NAMALWA (cell line): Measurements from ENCODE around the gene MOCOS.

Experiments
- DNase-seq: peaks from one replicate; pipeline ENCODE4 v3.0.0-alpha.2; 2015; ENCODE audit warnings: low spot score

MOCOS gene

DNA sequence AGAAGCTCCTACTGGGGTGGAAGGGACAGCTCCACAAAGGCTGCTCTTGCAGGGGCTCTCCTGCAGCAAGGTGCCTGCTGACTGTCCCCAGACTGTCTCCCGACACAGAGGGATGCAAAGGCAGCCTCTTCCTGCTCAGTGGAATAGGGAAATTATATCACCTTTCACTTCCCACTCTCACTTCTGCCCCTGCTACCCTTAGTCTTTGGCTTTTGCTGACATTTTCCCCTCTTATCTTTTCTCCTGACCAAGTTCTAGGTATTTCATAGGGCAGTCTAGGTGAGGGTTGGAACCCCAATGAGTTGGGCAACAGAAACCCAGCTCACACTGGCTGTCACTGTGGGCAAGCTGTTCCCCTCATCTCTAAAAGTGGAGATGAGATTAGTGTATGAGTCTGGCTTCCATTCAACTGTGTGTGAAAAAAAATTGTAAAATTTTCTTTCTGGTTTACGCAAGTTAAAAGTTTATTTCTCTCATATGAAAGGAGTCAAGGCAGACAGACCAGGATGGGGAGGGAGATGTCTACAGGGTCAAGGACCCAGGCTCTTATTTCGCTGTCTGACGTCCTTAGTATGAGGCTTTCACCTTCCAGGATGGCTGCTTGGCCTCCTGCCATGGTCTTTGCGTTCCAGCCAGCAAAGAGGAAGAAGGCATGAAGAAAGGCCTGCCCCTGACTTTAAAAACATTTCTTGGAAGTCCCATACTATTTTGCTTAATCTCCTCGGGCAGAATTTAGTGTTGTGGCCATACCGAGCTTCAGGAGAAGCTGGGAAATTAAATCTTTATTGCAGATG is 7.5 kb upstream of the MOCOS start:
- no peak for DNase-seq

DNA sequence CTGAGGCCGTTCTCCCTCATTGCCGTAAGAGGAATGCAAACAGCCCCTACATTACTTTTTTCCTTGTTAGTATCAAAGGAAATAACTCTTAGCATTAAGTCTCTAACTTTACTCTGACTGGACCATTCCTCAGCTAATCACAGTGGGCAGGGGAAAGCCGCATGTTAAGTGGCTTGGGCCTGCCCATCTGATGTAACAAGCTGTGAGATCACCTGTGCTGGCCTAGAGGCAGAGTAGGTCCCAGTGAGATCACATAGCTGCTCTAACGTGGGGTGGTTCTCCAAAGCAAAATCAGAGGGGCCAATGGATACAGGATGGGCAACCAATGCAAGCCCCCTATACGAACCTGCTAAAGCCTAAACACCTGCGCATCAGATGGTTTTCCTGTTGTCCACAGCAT is 5.9 kb upstream of the MOCOS start:
- no peak for DNase-seq

DNA sequence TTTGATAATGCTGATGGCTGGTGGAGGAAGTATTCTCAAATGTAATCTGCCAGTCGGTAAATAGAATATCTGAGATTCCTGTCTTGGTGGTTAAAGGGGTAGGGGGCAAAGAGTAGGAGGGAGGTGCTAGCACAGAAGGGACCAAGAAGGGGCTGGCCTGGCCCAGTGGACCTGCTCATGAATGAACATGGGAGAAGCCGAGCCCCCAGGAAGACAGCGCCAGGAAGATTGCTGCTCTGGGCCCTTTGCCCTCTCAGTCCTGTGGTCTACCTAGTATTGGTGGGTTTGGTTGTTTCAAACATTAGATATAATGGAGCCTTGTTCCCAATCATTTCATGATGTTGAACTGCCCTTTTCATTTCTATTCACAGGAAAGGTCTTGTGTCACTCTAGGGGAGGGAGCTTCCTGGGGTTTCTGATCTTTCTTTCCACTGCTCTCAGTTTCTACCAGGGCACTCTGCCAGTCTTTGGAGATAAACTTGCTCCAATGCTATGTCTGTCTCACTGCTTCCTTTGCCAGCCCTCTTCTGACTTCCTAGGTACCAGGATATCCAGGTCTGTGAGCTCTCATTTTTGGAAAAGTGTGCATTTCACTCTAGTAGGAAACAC is 5.3 kb upstream of the MOCOS start:
- DNase-seq, result no peak

DNA sequence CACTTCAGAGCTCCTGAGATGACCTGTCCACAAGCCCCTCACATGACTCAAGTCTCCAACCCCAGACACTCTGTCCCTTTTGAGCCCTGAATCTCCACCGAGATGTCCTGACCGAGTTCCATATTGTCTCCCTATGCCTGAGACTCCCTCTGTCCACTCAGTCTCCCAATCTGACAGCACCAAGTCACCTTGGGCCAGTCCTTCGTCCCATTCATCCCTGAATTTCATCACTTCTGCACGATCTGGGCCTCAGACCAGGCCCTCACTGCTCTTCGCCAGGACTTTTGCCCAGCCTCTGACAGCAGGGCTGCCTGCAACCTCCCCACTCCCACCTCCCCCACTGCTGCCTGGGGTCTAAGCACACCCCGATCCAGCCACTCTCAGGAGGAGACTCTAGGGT is 4.3 kb upstream of the MOCOS start:
- DNase-seq, result no peak

DNA sequence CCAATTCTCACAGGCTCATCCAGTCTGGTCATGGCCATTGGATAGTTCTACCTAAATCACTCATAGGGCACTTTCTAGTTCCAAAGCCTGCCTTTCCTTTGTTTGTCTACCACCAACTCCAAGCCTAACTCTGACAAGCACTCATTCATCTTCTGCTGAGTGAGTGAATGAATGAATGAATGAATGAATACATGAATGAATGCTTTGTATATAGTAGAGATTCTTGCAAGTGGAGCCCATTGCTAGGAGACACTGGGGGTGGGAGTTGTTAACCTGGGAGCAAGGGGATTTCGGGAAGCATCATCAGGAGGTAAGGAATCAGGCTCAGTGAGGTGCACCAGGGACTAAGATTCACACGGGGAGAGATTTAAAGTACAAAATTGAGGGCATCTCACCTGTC is 3.3 kb upstream of the MOCOS start:
- DNase-seq, result no peak

DNA sequence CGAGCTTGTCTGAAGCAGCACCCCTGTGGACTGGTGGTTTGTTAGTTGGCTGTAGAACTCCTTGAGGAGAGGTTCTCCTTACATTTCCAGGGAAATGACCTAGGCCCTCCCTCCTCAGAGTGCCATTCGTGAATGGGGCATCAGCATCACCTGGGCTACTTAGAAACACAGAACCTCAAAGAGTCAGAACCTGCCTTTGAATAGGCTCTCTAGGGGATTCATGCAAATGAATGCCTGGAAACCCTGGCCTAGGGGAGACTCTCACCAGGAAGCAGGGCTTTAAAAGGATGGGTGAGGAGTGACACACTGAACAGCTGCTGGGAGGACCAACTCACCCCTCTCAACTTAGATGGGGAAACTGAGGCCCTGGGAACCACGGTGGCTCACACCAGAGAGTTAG is 2.1 kb upstream of the MOCOS start:
- no peak for DNase-seq

DNA sequence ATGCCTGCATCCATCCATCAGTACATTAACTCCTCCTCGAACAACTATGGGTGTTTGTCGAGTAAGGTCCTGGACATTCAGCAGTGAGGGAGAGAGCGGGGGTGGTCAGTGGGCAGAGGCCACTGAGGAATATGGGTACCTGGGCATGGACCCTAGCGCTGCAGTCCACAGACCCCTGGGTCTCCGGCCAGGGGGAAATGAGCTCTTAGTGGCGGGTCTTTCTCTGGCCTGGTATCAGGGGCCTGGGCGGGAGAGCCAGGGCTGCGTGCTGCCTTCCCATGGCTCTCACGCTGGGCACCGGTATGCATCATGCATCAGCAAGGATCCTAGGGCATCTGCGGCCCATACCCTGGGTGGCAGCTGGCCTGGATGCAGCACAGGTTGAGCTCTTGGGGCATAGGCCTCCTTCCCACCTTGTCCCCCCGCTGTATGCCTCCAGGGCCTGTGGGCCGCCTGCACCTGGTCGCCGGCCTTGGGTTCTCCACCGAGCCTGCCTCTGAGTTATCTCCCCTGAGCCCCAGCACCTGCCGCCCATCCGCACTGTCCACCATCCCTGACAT is 1.3 kb upstream of the MOCOS start:
- DNase-seq, result no peak

DNA sequence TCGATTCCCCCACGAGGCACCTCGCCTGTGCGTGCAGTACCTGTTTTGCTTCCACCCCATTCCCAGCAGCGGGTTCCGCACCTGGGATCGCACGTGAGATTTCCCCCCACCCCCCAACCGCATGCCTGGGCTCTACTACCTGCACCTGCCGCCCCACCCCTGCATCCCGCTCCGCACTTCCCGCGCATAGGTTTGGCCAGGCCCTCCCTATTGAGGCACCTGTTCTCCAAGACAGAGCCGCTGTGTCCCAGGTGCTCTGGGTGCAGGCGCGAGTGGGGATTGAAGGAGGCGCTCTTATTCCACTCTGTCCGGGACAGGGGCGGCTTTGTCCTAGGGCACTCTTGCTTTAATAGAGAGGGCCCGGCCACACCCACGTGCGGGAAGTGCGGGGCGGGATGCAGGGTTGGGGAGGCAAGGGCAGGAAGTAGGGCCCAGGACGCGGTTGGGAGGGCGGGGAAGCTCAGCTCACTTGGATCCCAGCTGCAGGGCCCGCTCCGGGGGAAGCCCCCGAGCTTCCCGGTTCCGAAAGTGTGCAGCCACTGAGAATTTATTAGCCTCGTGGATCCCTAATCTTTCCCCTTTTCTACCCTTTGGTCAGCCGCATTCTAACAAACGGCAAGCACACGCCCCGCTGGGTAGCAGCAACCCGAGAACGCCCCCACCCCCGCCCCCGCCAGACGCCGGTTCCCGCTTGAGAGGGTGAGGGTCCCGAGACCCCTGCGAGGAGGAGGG is 670 bp upstream of the MOCOS start:
- DNase-seq, result no peak

DNA sequence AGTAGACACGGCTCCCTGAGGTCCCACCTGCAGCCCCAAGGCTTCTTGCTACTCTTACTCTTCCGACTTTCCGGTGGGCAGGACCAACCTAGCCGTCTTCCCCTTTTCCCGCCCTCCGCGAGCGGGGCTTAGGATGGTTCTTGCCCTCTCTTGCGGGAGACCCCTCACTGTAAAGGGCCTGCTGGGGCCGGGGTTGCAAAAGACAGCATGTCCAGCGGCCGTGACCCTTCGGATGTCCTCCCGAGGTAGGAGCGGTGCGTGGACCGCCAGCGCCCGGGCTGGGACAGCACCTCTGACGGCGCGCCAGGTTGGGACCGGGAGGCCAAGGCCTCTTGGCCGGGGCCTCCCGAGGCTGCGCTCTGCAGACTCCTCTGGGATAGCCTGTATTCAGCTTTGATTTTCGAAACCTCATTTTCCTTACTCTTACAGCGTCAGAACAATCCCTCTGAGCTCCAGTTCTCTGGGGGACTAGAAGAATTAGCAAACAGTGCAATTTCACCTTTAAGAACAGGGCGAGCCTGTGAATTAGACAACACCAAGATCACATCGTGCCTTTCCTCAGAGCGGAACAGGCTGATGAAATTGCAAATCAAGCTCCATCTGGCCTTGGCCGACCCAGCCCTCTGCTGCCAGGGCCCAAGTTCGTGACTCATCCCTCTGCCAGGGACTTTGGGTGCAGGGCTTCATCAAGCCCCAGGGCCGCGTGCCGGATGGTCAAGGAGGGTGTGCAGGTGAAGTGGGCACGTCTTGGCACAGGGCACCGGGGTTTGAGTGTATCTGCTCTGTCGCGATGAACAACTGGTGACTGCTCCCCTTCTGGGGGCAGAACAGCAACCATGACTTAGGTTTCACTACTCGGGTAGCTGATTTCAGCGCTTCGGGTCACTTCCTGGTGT is 777 bp downstream of the MOCOS start:
- no peak for DNase-seq

DNA sequence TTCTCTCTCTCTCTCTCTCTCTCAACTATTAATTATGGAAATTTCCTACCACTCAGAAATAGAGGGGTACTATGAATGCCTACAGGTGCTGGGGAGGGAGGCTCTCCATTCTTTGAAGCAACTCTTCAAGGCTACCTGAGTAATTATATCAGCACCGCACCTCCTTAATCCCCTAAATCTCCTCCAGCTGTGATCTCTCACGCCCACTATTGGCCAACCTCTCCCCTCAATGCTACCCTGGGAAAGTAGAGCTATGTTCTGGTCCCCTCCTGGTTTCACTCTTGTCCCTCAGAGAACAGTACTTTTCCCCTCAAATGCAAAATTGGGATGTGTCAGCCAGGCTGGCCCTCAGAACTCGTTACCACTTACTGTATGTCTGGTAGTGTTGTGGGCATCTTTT is 1.6 kb downstream of the MOCOS start:
- no peak for DNase-seq

DNA sequence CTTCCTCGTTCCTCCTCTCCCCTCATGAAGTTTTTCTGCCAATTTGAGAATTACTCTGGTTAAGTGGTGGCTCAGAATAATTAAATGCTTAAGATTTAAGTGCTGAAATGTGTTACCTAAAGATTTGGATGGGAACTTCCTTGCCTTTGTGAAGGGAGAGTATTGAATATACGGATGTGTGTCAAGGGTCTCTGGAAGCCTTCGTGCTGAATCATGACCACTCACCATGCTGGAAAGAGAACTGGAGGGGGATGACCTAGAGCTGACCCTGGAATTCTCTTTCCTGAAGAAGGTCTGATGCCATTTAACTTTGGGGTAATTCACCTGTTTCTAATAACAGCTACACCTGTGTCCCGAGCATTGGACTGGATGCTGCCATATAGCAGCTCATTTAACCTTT is 2.2 kb downstream of the MOCOS start:
- DNase-seq, result no peak

DNA sequence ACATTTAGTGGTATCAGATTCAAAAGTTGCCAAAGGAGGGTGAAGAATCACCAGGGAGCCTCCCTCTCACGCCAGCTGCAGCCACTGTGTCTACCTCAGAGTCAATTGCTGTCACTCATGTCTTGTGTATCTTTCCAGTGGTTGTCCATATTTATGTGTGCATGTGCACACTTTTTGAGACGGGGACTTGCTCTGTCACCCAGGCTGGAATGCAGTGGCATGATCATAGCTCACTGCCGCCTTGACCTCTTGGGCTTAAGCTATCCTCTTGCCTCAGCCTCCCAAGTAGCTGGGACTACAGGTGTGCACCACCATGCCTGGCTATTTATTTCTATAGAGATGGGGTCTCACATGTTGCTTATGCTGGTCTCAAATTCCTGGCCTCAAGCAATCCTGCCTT is 4.0 kb downstream of the MOCOS start:
- DNase-seq, result no peak

DNA sequence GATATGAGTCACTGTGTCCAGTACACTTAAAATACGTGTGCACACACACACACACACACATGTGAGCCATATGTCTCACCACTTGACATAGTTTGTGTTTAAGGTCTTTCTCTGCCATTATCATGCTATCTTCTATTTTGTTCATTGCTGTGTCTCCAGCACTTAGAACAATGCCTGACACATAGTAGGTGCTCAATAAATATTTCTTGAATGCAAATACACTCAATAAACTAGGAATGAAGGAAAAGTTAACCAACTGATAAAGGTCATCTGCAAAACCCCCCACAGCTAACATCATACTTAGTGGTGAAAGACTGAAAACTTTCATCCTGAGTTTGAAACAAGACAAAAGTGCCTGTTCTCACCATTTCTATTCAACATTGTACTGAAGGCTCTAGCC is 4.4 kb downstream of the MOCOS start:
- no peak for DNase-seq

DNA sequence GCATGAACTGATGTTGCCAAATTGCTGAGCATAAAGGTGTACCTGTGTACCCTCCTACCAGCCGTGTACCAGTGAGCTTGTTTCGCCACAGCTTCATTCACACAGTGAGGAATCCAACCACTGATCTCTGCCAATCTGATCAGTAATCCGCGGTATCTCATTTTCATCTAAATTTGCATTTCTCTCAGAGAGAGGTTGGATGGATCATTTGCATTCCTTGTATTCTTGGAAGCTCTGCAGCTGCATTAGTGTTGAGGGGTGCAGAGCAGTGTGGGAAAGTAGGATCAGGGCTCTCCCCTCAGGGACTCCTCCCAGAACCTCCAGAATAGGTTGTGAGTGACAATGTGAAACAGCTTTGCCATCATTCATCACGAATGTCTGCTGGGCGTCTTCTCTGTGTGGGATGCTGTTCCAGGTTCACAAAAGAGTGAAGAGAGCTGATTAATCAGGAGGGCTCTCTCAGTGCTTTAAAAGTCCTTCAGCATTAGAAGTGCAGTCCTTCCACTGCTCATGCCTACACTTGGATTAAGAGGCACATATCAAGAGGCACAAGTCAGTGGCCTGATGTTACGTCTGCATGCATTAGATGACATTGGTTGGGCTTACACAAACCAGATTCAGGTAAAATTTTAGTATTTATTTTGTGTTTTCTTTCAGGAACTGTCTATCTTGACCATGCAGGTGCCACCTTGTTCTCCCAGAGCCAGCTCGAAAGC is 7.5 kb downstream of the MOCOS start:
- no peak for DNase-seq

DNA sequence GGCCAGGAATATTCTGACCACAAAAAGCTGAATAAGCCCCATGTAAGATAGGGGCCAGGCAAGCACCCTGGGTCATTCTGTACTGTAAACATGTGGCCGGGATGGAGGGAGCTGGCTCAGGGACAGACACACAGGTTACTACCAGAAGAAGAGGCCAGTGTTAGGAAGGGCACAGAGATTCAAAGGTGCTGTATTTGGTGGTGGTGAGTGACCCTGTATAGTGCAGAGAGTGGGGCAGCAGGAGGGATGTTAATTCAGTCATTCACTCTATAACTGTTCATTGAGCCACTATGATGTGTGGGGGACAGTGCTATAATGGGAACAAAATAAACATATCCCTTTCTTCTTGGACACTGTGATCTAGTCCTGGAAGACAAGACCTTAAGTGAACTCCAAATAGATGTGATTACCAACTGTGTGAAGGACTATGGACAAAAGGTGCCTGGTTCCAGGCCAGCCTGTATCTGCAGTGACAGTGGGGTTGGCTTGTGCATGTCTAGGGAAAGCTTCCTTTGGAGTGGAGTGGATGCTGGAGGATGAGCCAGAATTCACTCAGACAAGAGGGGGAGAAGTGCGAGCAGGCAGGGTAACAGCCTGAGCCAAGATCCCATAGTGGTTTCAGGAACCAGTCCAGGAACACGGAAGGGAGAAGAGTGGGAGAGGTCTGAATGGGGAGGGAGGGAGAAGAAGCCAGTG is 8.3 kb downstream of the MOCOS start:
- no peak for DNase-seq

DNA sequence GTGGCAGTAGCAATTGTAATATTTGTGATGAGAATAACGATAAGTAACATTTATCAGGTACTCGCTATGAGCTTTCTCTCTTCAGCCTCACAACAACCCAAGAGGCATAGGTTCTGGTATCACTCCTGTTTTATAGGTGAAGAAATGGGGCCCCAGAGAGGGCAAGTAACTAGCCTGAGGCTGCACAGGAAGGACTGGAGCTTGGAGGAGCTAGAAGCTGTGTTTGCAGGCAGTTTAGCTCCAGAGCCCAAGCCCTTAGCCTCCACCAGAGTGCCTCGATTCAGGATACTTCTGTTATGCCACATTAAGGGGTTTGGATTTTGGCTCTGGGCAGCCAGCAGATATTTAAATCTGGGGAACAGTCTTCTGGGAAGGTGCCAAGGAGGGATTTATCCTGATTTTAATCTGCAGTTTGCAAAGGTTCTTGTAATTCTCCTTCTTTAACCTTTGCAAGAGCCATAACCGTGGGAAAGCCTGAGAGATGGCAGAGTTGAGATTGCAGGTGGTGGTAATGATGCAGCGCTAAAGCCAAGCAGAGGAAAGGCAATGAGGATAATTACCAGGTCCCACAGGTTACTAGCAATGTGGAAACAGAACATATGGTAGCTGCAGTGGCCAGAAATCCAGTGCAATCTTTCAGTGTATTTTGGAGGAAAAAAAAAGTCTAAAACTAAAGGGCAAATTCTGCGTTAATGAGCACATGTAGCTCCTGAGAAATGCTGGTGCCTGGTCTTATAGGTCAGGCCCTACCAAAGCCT is 9.1 kb downstream of the MOCOS start:
- no peak for DNase-seq

DNA sequence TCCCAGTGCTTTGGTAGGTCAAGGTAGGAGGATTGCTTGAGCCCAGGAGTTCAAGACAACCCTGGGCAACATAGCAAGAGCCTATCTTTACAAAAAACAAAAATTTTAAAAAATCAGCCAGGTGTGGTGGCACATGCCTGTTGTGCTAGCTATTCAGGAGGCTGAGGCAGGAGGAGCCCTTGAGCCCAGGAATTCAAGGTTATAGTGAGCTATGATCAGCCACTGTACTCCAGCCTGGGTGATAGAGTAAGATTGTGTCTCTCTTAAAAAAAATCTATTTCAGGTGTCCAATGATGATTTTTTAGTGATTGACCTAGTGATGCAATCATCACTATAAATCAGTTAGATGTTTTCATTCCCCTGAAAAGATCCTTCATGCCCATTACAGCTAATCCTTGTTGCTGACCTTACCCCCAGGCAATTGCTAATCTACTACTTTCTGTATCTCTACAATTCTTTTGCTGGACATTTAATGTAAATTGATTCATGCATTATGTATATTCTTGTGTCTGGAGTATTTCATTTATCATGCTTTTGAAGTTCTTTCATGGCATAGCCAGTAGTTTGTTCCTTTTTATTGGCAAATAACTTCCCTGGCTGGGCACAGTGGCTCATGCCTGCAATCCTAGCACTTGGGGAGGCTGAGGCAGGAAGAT is 10.3 kb downstream of the MOCOS start:
- DNase-seq, result no peak

DNA sequence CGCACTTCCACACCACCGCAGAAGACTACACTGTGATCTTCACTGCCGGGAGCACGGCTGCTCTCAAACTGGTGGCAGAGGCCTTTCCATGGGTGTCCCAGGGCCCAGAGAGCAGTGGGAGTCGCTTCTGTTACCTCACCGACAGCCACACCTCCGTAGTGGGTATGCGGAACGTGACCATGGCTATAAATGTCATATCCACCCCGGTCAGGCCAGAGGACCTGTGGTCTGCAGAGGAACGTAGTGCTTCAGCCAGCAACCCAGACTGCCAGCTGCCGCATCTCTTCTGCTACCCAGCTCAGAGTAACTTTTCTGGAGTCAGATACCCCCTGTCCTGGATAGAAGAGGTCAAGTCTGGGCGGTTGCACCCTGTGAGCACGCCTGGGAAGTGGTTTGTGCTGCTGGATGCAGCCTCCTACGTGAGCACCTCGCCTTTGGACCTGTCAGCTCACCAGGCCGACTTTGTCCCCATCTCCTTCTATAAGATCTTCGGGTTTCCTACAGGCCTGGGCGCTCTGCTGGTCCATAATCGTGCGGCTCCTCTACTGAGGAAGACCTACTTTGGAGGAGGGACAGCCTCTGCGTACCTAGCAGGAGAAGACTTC is 12.5 kb downstream of the MOCOS start:
- no peak for DNase-seq

DNA sequence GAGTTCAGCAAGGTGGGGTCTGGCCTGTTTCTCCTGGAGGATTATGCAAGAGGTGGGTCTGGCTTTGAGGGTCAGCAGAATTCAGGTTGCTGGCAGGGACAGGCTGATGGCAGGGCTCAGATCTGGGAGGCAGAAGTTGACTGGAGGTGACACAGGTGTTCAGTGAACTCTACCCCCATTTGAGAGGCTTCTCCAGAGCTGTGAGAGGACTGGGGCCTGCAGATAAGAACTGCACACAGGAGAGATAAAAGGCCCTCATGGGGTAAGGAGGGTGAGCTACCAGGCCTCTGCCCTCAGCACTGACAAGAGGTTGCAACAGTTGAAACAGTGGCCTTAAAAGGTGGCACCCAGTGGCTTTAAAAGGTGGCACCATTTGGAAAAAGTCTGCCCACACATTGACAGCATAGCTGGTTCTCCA is 13.1 kb downstream of the MOCOS start:
- DNase-seq, result no peak
